Panc1 (cell line): ENCODE data around the gene TESK1.

Experiments used
- CTCF ChIP-seq: fragments of 450-650 bp; IDR thresholded peaks from 2 replicates; pipeline ENCODE4 v1.5.1; 2017; ENCODE audit warnings: mild to moderate bottlenecking
- POLR2AphosphoS5 ChIP-seq: IDR thresholded peaks from 2 replicates; pipeline ENCODE4 v1.6.1; 2012; ENCODE audit warnings: mild to moderate bottlenecking, low read depth, low read length, moderate library complexity
- REST ChIP-seq, 2 experiments: IDR thresholded peaks; 2 replicates each; pipeline ENCODE4 v1.6.1; 2011 to 2012; ENCODE audit warnings: low read depth in 2 of 2, control low read depth in 1 of 2, low read length in 1 of 2, mild to moderate bottlenecking in 1 of 2, moderate library complexity in 1 of 2; ENCODE audit not compliant: insufficient read depth in 1 of 2

GRCh38 chr9:35627575-35627974, 22.5 kb downstream of the TESK1 start:
- TF ChIP-seq POLR2AphosphoS5 (no peak), REST (IDR thresholded peaks at IDR 0.05; ENCODE audit: insufficient read depth in 1 of 2, low read depth in 2 of 2, low read length in 1 of 2) (no peak), CTCF (no peak)
